GM13977 (cell line): ENCODE results near the gene ZFAND3.
A peak's percentile ranks its signal among the peaks of the same experiment; 100 is the strongest.

Source experiments
- DNase-seq: peaks from one replicate; pipeline ENCODE4 v3.0.0; 2012; ENCODE audit warnings: low spot score
- CTCF ChIP-seq: IDR thresholded peaks from 2 replicates; pipeline ENCODE4 v1.5.1; 2012; ENCODE audit warnings: mild to moderate bottlenecking, control low read depth; ENCODE audit not compliant: insufficient read depth; ENCODE audit errors: extremely low read depth, missing control alignments
- in situ Hi-C: fragments of 300-500 bp; cut with MboI; formaldehyde crosslinking; loops from one replicate; pipeline ENCODE4 v1.12.0; 2022; ENCODE audit warnings: low sequenced_read_pairs, low pct_unique_long_range_greater_than_20kb, mixed read lengths, inconsistent platforms; ENCODE audit not compliant: unreplicated experiment

The ZFAND3 gene

GRCh38 chr6:37848371-37848770, 28.8 kb downstream of the ZFAND3 start:
- no peak for TF ChIP-seq CTCF
- DNase-seq, result no peak
- in situ Hi-C loops, result no loop called here

GRCh38 chr6:37850260-37850659, 30.7 kb downstream of the ZFAND3 start:
- in situ Hi-C loops, result no loop called here
- no peak for DNase-seq
- TF ChIP-seq CTCF, result no peak

GRCh38 chr6:37850728-37851285, 31.3 kb downstream of the ZFAND3 start:
- no peak for DNase-seq
- no peak for TF ChIP-seq CTCF
- in situ Hi-C loops, result no loop called here

GRCh38 chr6:37851997-37852524, 32.5 kb downstream of the ZFAND3 start:
- in situ Hi-C loops, result no loop called here
- DNase-seq, result no peak
- no peak for TF ChIP-seq CTCF

GRCh38 chr6:37856285-37856684, 36.8 kb downstream of the ZFAND3 start:
- in situ Hi-C loops, result no loop called here

GRCh38 chr6:37858363-37858762, 38.8 kb downstream of the ZFAND3 start:
- in situ Hi-C loops, result no loop called here
- TF ChIP-seq CTCF, result no peak
- no peak for DNase-seq

More at GRCh38 chr6:37856285-37856684, 36.8 kb downstream of the ZFAND3 start:
- no peak for DNase-seq
- TF ChIP-seq CTCF, result no peak

- peak; percentile 55 for TF ChIP-seq CTCF
- in situ Hi-C loops, result no loop called here
- no peak for DNase-seq
Measured at GRCh38 chr6:37860226-37860839, 40.8 kb downstream of the ZFAND3 start.
